Coronary artery (tissue), 2 donors: ENCODE measurements around the gene TOM1L1.

Experiments
- DNase-seq: peaks from one replicate; pipeline ENCODE4 v3.0.0-alpha.2; 2017; ENCODE audit warnings: low spot score
- H3K27ac ChIP-seq, 2 donors: fragments of 200-600 bp; sonication (generic); one replicate each; pipeline ENCODE4 v1.5.1; 2016 to 2019
- H3K4me3 ChIP-seq: fragments of 200-600 bp; sonication (generic); 2 replicates; pipeline ENCODE4 v1.5.1; 2016; ENCODE audit warnings: mild to moderate bottlenecking, moderate library complexity
- TF ChIP-seq, protein P1 (sequence below): fragments of 200-600 bp; sonication (generic); IDR thresholded peaks from one replicate; pipeline ENCODE4 v1.5.1; 2019; ENCODE audit warnings: antibody characterized with exemption

TOM1L1 gene

DNA sequence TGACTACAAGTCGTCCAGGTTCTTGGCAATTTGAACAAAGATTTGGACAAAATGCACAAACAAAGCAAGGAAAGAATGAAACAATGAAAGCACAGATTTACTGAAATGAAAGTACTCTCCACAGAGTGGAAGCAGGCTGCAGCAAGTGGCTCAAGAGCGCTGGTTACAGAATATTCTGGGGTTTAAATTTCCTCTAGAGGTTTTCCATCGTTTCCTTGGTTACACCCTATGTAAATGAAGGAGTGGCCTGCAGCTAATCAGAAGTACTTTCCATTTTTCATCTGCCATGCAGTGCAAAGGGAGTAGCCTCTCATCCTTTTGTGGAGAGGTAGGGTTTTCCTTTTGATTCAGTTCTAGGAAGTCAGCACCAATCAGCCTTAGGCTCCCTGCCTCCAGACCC, 79.7 kb downstream of the TOM1L1 start:
- Histone ChIP-seq H3K4me3 (no peak overlapping the region), H3K27ac (no peak overlapping the region)
- TF ChIP-seq, protein P1, sequence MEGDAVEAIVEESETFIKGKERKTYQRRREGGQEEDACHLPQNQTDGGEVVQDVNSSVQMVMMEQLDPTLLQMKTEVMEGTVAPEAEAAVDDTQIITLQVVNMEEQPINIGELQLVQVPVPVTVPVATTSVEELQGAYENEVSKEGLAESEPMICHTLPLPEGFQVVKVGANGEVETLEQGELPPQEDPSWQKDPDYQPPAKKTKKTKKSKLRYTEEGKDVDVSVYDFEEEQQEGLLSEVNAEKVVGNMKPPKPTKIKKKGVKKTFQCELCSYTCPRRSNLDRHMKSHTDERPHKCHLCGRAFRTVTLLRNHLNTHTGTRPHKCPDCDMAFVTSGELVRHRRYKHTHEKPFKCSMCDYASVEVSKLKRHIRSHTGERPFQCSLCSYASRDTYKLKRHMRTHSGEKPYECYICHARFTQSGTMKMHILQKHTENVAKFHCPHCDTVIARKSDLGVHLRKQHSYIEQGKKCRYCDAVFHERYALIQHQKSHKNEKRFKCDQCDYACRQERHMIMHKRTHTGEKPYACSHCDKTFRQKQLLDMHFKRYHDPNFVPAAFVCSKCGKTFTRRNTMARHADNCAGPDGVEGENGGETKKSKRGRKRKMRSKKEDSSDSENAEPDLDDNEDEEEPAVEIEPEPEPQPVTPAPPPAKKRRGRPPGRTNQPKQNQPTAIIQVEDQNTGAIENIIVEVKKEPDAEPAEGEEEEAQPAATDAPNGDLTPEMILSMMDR, result no peak
- no peak for DNase-seq

DNA sequence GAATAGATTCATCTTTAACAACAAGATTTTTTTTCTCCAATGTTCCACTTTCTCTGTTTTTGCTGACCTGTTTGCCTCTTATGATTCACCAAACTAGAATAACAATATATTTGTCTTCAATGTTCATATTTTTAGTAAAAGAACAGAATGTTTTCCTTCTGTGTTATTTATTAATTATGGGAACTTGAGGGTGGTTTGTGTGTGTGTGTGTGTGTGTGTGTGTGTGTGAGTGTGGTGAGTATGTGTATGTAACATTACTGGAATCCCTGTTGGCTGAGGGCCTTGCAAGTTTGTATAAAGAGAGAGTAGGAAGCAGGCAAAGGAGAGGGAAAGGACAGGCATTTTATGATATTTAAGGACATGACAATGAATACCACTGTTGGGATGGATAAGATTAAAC, 81.7 kb downstream of the TOM1L1 start:
- TF ChIP-seq, protein P1, result no peak
- peak overlapping the region; percentile 46 to 67 for H3K27ac ChIP-seq
- no peak for DNase-seq

GRCh38 chr17:54983260-54983659, 82.6 kb downstream of the TOM1L1 start:
- TF ChIP-seq, protein P1, result no peak
- DNase-seq, result no peak
- Histone ChIP-seq H3K27ac (peak overlapping the region; percentile 46 to 67), H3K4me3 (no peak overlapping the region)

More for the DNA sequence above, 81.7 kb downstream of the TOM1L1 start:
- peak overlapping the region; percentile 2 for H3K4me3 ChIP-seq

DNA sequence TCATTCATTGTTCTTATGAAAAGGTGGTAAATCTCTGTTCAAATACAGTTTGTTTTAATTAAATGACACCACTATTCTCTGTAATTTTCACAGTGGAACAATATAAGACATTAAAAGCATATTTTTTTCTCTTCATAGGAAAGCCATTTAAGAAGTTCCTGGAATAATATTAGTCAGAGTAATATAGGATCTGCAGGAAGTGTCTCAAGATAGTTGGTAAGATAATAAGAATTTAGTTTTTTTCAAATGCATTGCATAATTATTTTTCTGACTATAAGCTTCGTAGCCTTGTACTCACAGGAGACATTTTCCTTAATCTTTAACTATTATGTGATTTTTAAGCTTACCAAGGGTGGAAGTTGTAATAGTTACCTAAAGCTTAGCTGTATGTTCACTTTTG, 84.8 kb downstream of the TOM1L1 start:
- H3K27ac ChIP-seq, result no peak overlapping the region
- no peak overlapping the region for H3K4me3 ChIP-seq
- TF ChIP-seq, protein P1, result no peak
- no peak for DNase-seq

- TF ChIP-seq, protein P1, result no peak
- no peak overlapping the region for H3K27ac ChIP-seq
- DNase-seq, result no peak
- H3K4me3 ChIP-seq, result no peak overlapping the region
These were observed 89.5 kb downstream of the TOM1L1 start for GRCh38 chr17:54990118-54990517.

- Histone ChIP-seq H3K27ac (no peak overlapping the region), H3K4me3 (no peak overlapping the region)
- TF ChIP-seq, protein P1, result no peak
- no peak for DNase-seq
These were observed 90.9 kb downstream of the TOM1L1 start for GRCh38 chr17:54991567-54991966.

- TF ChIP-seq, protein P1, result peak; percentile 36
- Histone ChIP-seq H3K4me3 (no peak overlapping the region), H3K27ac (no peak overlapping the region)
- DNase-seq, result no peak
These were observed 92.4 kb downstream of the TOM1L1 start for GRCh38 chr17:54992797-54993639.
